Transverse colon (tissue), 3 donors: ENCODE results near the gene BIN2.

Experiments used
- POLR2A ChIP-seq: fragments of 450-650 bp; IDR thresholded peaks from one replicate; pipeline ENCODE4 v1.6.1; 2016; ENCODE audit warnings: antibody characterized with exemption, mild to moderate bottlenecking, moderate library complexity
- TF ChIP-seq, protein P1 (sequence below), 5 experiments: fragments of 200-600 bp in 3 of 5; fragments of 450-650 bp in 2 of 5; sonication (generic) in 3 of 5; IDR thresholded peaks; 1 replicate in 2 of 5; 2 replicates in 3 of 5; pipeline ENCODE4 v1.5.1; 2016 to 2017; ENCODE audit warnings: antibody characterized with exemption in 5 of 5, inconsistent platforms in 3 of 5, mild to moderate bottlenecking in 2 of 5, moderate library complexity in 1 of 5

DNA sequence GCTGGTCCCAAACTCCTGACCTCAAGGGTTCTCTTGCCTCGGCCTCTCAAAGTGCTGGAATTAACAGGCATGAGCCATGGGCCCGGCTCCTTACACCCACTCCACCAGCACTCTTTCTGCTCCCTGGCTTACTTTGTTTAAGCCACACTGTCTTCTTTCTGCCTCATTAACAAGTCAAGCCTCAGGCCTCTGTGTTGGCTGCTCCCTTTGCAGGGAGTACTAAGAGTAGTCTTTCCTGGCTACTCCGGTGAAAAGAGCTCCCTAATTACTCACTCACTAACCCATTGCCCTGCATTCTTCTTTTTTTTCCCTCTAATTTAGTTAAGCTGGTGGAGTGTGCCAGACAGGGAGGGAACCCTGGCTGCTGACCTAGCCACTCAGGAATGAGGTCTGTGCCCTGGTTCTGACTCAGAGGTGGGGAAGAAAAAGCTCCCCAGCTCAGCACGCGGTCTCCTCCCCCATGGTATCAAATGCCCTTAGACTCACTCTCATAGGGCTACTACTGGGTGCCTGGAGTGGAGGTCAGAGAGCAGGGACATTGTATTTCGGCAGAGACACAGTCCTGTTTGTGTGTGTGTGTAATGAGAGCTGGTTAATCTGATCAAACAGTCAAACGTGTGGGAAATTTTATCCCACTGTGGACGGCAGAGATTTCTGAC lies 47.5 kb upstream of the BIN2 start:
- TF ChIP-seq, protein P1, sequence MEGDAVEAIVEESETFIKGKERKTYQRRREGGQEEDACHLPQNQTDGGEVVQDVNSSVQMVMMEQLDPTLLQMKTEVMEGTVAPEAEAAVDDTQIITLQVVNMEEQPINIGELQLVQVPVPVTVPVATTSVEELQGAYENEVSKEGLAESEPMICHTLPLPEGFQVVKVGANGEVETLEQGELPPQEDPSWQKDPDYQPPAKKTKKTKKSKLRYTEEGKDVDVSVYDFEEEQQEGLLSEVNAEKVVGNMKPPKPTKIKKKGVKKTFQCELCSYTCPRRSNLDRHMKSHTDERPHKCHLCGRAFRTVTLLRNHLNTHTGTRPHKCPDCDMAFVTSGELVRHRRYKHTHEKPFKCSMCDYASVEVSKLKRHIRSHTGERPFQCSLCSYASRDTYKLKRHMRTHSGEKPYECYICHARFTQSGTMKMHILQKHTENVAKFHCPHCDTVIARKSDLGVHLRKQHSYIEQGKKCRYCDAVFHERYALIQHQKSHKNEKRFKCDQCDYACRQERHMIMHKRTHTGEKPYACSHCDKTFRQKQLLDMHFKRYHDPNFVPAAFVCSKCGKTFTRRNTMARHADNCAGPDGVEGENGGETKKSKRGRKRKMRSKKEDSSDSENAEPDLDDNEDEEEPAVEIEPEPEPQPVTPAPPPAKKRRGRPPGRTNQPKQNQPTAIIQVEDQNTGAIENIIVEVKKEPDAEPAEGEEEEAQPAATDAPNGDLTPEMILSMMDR (IDR thresholded peaks at IDR 0.05): no peak
- TF ChIP-seq POLR2A: no peak
